ENCODE data around the gene RASL11A.

DNA sequence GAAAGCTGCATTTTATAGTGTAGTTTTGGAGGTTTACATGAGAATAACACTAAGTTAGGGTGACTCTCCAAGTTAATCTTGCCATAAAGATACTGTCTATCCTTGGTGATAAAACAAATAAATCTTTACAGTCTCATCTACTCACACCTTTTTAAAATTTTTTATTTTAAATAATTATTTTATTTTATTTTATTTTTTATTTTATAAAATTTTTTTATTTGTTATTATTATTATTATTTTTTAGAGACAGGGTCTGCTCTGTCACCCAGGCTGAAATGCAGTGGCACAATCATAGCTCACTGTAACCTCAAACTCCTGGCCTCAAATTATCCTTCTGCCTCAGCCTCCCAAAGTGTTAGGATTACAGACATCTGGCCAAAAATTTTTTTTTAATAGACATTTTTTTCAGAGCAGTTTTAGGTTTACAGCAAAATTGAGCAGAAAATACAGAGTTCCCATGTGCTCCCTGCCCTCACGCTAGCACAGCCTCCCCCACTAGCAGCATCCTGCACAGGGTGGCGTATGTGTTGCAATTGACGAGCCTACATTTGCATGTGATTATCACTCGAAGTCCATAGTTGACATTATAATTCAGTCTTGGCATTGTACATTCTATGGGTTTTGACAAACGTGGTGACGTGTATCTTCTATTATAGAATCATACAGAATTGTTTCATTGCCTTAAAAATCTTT is 41.0 kb downstream of the RASL11A start:
- TF ChIP-seq SIRT6 (IDR thresholded peaks at IDR 0.05; ENCODE audit: low read length) (no peak), NANOG (IDR thresholded peaks at IDR 0.05; ENCODE audit: insufficient read depth, low read depth, low read length, poor library complexity, severe bottlenecking) (no peak), SP4 (IDR thresholded peaks at IDR 0.05; ENCODE audit: low read length) (no peak), EZH2 (IDR thresholded peaks at IDR 0.05; ENCODE audit: low read depth, low read length, severe bottlenecking) (no peak), JUN (IDR thresholded peaks at IDR 0.05; ENCODE audit: low read depth, low read length) (no peak), HDAC6 (IDR thresholded peaks at IDR 0.05; ENCODE audit: low read depth, low read length) (no peak), TBP (IDR thresholded peaks at IDR 0.05; ENCODE audit: low read depth, low read length) (no peak), CREB1 (IDR thresholded peaks at IDR 0.05) (no peak), GABPA (IDR thresholded peaks at IDR 0.05; ENCODE audit: borderline replicate concordance, insufficient read depth, low read length) (no peak), CBX8 (IDR thresholded peaks at IDR 0.05; ENCODE audit: borderline replicate concordance, low read depth, low read length) (no peak), RXRA (IDR thresholded peaks at IDR 0.05; ENCODE audit: insufficient read depth, low read depth, low read length) (no peak)
- TF ChIP-seq, protein P1, sequence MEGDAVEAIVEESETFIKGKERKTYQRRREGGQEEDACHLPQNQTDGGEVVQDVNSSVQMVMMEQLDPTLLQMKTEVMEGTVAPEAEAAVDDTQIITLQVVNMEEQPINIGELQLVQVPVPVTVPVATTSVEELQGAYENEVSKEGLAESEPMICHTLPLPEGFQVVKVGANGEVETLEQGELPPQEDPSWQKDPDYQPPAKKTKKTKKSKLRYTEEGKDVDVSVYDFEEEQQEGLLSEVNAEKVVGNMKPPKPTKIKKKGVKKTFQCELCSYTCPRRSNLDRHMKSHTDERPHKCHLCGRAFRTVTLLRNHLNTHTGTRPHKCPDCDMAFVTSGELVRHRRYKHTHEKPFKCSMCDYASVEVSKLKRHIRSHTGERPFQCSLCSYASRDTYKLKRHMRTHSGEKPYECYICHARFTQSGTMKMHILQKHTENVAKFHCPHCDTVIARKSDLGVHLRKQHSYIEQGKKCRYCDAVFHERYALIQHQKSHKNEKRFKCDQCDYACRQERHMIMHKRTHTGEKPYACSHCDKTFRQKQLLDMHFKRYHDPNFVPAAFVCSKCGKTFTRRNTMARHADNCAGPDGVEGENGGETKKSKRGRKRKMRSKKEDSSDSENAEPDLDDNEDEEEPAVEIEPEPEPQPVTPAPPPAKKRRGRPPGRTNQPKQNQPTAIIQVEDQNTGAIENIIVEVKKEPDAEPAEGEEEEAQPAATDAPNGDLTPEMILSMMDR (IDR thresholded peaks at IDR 0.05; ENCODE audit: control extremely low read depth in 1 of 3, insufficient read depth in 1 of 3, low read depth in 1 of 3, low read length in 3 of 3), result no peak

All from H1 (cell line).